Sigmoid colon (tissue), 7 donors: ENCODE data around the gene HTT-AS. TPM values are rescaled to one million over a fixed set of nuclear protein-coding genes. Genes with fewer than 3 reads are reported as not detected.

Experiments
- DNase-seq: peaks from one replicate; pipeline ENCODE4 v3.0.0-alpha.2; 2019
- H3K27ac ChIP-seq, 4 donors: fragments of 200-600 bp; sonication (generic); one replicate each; pipeline ENCODE4 v1.5.1; 2016 to 2019; ENCODE audit warnings: mild to moderate bottlenecking in 1 of 4
- H3K27me3 ChIP-seq, 3 donors: fragments of 200-600 bp; sonication (generic); one replicate each; pipeline ENCODE4 v1.5.1; 2019; ENCODE audit warnings: mild to moderate bottlenecking in 1 of 3
- H3K36me3 ChIP-seq, 4 donors: fragments of 200-600 bp; sonication (generic); one replicate each; pipeline ENCODE4 v1.5.1; 2016 to 2019
- H3K4me1 ChIP-seq, 4 donors: fragments of 200-600 bp; sonication (generic); one replicate each; pipeline ENCODE4 v1.5.1; 2017 to 2019
- H3K4me3 ChIP-seq, 4 donors: fragments of 200-600 bp; sonication (generic); one replicate each; pipeline ENCODE4 v1.5.1; 2017 to 2019; ENCODE audit warnings: mild to moderate bottlenecking in 2 of 4, moderate library complexity in 1 of 4
- H3K9me3 ChIP-seq, 4 donors: fragments of 200-600 bp in 3 of 4; sonication (generic) in 3 of 4; one replicate each; pipeline versions ENCODE4 v1.5.1 to v1.6.1; 2013 to 2019
- EP300 ChIP-seq, 4 donors: sonication (generic); formaldehyde crosslinking; IDR thresholded peaks; one replicate each; pipeline ENCODE4 v1.6.1; 2017; ENCODE audit warnings: antibody characterized with exemption in 4 of 4
- POLR2A ChIP-seq, 2 donors: fragments of 450-650 bp; IDR thresholded peaks; one replicate each; pipeline ENCODE4 v1.6.1; 2016; ENCODE audit warnings: antibody characterized with exemption in 2 of 2, mild to moderate bottlenecking in 2 of 2, moderate library complexity in 2 of 2
- POLR2AphosphoS5 ChIP-seq, 4 donors: sonication (generic); formaldehyde crosslinking; IDR thresholded peaks; one replicate each; pipeline ENCODE4 v1.6.1; 2017; ENCODE audit warnings: antibody characterized with exemption in 4 of 4
- WGBS, 2 donors: extraction: QIAGEN DNeasy Blood & Tissue Kit; methylation state at CpG; one replicate each; pipeline ENCODE4 v1.1.7; 2013; 5-methylcytosine and 5-hydroxymethylcytosine counted together
- intact Hi-C: fragments of 100-400 bp; cut with DNase I; formaldehyde crosslinking; loops from one replicate; pipeline ENCODE4 v1.15.1; 2023
- polyA plus RNA-seq, 3 donors: library from polyadenylated mRNA; stranded (reverse); fragments of 200-250 nt; gene quantifications; one replicate each; pipeline ENCODE4 v1.2.3, GENCODE V29; 2013
- total RNA-seq, 4 donors: library from RNA; depleted of rRNA; stranded (reverse); fragments of >200 nt; gene quantifications; one replicate each; pipeline ENCODE4 v1.1.0, GENCODE V29; 2016
- TF ChIP-seq, protein P1 (sequence below), 4 experiments: fragments of 450-650 bp in 3 of 4; fragments of 200-600 bp in 1 of 4; IDR thresholded peaks; one replicate each; pipeline ENCODE4 v1.5.1; 2016 to 2019; ENCODE audit warnings: antibody characterized with exemption in 4 of 4, mild to moderate bottlenecking in 3 of 4, moderate library complexity in 2 of 4
- donor health status: healthy with polysubstance abuse.
- donor health status: Bipolar disorder and iron deficiency.
- donor health status: healthy.

HTT-AS gene
- total and polyA plus RNA-seq, 7 donors = not detected

DNA sequence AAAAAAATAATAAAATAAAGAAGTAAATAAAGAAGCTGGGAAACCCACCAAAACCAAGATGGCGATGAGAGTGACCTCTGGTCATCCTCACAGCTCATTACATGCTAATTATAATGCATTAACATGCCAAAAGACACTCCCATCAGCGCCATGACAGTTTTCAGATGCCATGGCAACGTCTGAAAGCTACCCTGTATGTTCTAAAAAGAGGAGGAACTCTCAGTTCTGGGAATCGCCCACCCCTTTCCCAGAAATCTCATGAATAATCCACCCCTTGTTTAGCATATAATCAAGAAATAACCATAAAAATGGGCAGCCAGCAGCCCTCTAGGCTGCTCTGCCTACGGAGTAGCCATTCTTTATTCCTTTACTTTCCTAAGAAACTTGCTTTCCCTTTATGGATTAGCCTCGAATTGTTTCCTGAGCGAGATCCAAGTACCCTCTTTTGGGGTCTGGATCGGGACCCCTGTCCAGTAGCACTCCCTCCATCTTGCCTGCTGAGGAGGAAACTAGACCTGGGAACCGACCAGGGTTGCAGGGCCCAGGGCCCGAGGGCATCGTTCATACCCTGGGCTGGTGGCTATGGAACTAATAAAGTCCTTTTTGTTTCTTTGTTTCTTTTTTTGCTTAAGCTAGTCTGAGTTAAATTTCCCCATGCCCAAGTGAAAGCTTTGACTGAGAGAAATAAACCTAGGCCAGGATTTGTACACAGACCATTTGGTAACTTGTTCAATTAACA, 30.9 kb downstream of the HTT-AS start:
- Histone ChIP-seq H3K4me1 (peaks cover 0 to 16% (median 10%) of the 10 kb centered on the region in 4 donors), H3K4me3 (no peak overlapping the region), H3K27ac (no peak overlapping the region), H3K9me3 (no peaks in the 10 kb centered on the region), H3K36me3 (no peaks in the 10 kb centered on the region), H3K27me3 (peaks cover 0 to 11% (median 0%) of the 10 kb centered on the region in 3 donors)
- WGBS, 2 donors = 90 to 91% methylated on average over 11 of the region's 11 CpGs
- no peak for TF ChIP-seq POLR2A (IDR thresholded peaks at IDR 0.05)
- TF ChIP-seq, protein P1, sequence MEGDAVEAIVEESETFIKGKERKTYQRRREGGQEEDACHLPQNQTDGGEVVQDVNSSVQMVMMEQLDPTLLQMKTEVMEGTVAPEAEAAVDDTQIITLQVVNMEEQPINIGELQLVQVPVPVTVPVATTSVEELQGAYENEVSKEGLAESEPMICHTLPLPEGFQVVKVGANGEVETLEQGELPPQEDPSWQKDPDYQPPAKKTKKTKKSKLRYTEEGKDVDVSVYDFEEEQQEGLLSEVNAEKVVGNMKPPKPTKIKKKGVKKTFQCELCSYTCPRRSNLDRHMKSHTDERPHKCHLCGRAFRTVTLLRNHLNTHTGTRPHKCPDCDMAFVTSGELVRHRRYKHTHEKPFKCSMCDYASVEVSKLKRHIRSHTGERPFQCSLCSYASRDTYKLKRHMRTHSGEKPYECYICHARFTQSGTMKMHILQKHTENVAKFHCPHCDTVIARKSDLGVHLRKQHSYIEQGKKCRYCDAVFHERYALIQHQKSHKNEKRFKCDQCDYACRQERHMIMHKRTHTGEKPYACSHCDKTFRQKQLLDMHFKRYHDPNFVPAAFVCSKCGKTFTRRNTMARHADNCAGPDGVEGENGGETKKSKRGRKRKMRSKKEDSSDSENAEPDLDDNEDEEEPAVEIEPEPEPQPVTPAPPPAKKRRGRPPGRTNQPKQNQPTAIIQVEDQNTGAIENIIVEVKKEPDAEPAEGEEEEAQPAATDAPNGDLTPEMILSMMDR (IDR thresholded peaks at IDR 0.05) = no peak
- TF ChIP-seq POLR2AphosphoS5 (IDR thresholded peaks at IDR 0.05) = no peak
- no peak for TF ChIP-seq EP300 (IDR thresholded peaks at IDR 0.05)
- intact Hi-C loops = no loop called here
- DNase-seq = no peak

DNA sequence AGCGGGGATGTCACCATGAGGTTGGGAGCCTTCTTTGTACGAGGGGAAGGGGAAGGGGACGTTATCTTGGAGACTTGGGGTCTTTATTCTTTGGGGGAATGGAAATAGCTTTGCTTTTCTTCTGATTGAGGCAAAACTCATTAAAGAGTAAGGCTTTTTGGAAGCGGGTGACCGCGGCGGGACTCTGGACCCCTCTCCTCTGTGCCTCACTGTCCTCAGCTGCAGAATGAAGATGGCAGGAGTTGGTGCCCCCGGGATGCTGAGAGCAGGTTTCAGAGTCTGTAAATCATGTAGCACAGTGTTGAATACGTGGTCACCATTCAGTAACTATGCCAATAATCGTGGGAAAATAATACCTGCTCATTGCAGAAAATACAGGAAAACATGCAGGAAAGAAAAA, 32.1 kb downstream of the HTT-AS start:
- TF ChIP-seq, protein P1 (IDR thresholded peaks at IDR 0.05) = no peak
- TF ChIP-seq POLR2A (IDR thresholded peaks at IDR 0.05) = no peak
- DNase-seq = no peak
- H3K9me3 ChIP-seq = no peaks in the 10 kb centered on the region
- 58 to 68% methylated on average over 10 of the region's 10 CpGs for WGBS, 2 donors
- intact Hi-C loops = no loop called here
- H3K36me3 ChIP-seq = no peaks in the 10 kb centered on the region
- H3K4me1 ChIP-seq = peaks cover 0 to 24% (median 15%) of the 10 kb centered on the region in 4 donors
- peak overlapping the region in 3 of 4 donors; percentile 36 to 73 (median 69) for H3K27ac ChIP-seq
- H3K27me3 ChIP-seq = peaks cover 0 to 11% (median 0%) of the 10 kb centered on the region in 3 donors
- H3K4me3 ChIP-seq = peak overlapping the region; percentile 16 to 49 (median 44)

DNA sequence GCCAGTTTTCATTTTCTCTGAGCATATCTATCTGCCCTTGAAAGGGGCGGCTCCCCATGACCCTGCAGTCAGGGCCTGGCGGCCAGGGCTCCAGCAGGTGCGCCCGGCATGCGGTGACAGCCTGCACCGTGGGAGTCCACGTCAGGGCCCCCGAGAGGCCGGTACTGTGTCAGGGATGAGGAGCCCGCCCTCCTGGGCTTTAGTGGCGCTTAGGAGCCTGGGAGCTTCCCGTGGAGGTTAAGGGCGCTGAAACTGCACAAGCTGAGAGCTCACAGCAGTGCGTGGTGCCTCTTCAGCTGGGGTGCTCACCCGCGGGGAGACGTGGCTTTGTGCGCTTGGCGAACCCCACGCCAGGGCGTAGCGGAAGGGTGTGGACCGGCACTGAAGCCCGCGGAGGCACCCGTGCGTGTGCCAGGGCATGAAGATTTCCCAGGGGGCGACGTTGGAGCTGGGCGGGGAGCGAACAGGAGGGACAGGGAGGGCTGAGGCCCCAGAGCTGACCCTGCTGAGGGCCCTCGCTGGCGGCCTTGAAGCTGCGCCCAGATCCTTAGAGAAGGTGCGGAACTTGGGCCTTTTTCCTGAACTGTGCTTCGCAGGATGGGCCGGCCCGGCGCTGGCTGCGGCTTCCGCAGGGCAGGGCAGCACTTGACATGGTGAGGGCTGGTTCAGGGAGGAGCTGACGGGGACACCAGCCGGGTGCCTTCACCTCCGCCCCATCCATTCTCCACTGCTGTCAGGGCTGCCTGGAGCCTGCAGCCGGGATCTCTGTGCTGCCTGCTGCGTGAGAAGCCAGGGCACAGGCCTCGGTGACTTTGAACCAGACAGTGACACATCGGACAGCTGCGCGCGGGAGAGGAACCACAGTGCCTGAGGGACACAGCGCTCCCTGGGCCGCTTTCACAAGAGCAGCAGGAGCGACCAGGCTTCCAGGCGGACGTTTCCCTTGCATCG, 32.9 kb downstream of the HTT-AS start:
- 20 to 40% methylated on average over 57 of the region's 57 CpGs for WGBS, 2 donors
- TF ChIP-seq POLR2AphosphoS5 (IDR thresholded peaks at IDR 0.05) (peak in 1 of 4 donors; percentile 14), POLR2A (IDR thresholded peaks at IDR 0.05) (no peak)
- H3K27ac ChIP-seq = peak overlapping the region; percentile 7 to 73 (median 52)
- peaks cover 0 to 11% (median 0%) of the 10 kb centered on the region in 3 donors for H3K27me3 ChIP-seq
- no peaks in the 10 kb centered on the region for H3K36me3 ChIP-seq
- H3K4me1 ChIP-seq = peaks cover 0 to 24% (median 15%) of the 10 kb centered on the region in 4 donors
- intact Hi-C loops = no loop called here
- DNase-seq = peak; percentile 83
- peak overlapping the region; percentile 16 to 49 (median 44) for H3K4me3 ChIP-seq
- no peaks in the 10 kb centered on the region for H3K9me3 ChIP-seq

DNA sequence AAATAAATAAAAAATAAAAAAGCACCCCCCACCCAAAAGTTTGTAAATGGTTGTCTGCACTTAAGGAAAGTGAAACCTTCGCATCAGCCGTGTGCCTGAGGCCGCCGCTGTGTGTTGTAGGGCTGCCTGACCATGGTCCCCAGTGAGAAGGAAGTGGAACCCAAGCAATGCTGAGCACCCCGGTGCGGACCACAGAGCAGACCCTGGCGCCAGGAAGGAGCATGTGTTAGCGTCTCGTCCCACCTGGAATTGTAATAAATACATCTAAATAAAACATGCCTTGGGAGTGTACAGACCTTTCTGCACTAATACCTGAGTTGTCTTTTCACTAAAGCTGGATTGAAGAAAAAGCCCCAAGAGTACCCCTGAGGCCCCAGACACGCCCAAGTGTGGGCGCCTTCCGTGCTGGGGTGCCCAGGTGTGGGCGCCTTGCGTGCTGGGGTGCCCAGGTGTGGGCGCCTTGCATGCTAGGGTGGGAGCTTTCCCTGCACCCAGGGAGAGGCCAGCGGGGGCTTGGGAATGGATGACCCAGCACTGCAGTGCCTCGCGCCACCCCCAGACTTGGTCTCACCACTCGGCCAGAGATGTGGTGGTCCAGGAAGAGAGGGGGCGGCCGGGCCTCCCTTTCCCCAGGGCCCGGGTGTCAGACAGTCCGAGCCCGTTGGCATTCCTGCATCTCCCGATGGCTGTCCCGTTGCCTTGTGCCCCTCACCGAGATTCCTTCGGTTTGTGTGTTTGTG, 33.7 kb downstream of the HTT-AS start:
- TF ChIP-seq POLR2AphosphoS5 (IDR thresholded peaks at IDR 0.05) (no peak), EP300 (IDR thresholded peaks at IDR 0.05) (no peak), POLR2A (IDR thresholded peaks at IDR 0.05) (no peak)
- TF ChIP-seq, protein P1 (IDR thresholded peaks at IDR 0.05) = no peak
- H3K4me1 ChIP-seq = peaks cover 0 to 24% (median 15%) of the 10 kb centered on the region in 4 donors
- intact Hi-C loops = no loop called here
- H3K27me3 ChIP-seq = peaks cover 0 to 11% (median 0%) of the 10 kb centered on the region in 3 donors
- peak overlapping the region in 3 of 4 donors; percentile 44 to 49 (median 44) for H3K4me3 ChIP-seq
- H3K27ac ChIP-seq = peak overlapping the region in 2 of 4 donors; percentile 69 to 73
- DNase-seq = no peak
- no peaks in the 10 kb centered on the region for H3K36me3 ChIP-seq
- WGBS, 2 donors = 76 to 77% methylated on average over 28 of the region's 28 CpGs
- no peaks in the 10 kb centered on the region for H3K9me3 ChIP-seq
